Measurements from ENCODE around the gene ZSCAN5B. TPM values are rescaled to one million over a fixed set of nuclear protein-coding genes. Genes with fewer than 3 reads are reported as not detected.

Gene ZSCAN5B
- total and polyA plus RNA-seq, 9 of the 15 experiments (the other 6 are each of a cell fraction or from before 2014, with no cell fraction given): 0.03 to 0.07 TPM; not detected in 7

GRCh38 chr19:56146904-56147303, 50.7 kb downstream of the ZSCAN5B start:
- Histone ChIP-seq H3K27ac (ENCODE audit: extremely low read depth, low read depth, low read length) (no peak overlapping the region), H3K4me2 (ENCODE audit: insufficient read depth, low read length) (no peak overlapping the region), H3K4me1 (replicated peaks in 1 of 2; ENCODE audit: control insufficient read depth in 2 of 2, insufficient read depth in 2 of 2, low read length in 2 of 2) (peaks cover 6 to 10% of the 10 kb centered on the region in 2 experiments; a peak in 4 of 5 replicates), H3K9me1 (ENCODE audit: control insufficient read depth, insufficient read depth, low read length) (no peaks in the 10 kb centered on the region), H3K9me3 (replicated peaks; ENCODE audit: control insufficient read depth, insufficient read depth, low read depth, low read length) (no peaks in the 10 kb centered on the region), H3K27me3 (ENCODE audit: control insufficient read depth in 2 of 2, insufficient read depth in 2 of 2, low read length in 2 of 2) (no peaks in the 10 kb centered on the region), H3K36me3 (ENCODE audit: control insufficient read depth, insufficient read depth, low read length) (peaks cover 27% of the 10 kb centered on the region; the same call in 2 of the 3 replicates), H3K4me3 (no peak overlapping the region), H3K79me2 (ENCODE audit: control insufficient read depth, insufficient read depth, low read length) (peaks cover 31% of the 10 kb centered on the region), H2AFZ (ENCODE audit: low read depth, low read length) (no peak overlapping the region), H4K20me1 (replicated peaks; ENCODE audit: control insufficient read depth, insufficient read depth, low read length) (no peaks in the 10 kb centered on the region; the same call in 1 of the 2 replicates), H3K9ac (ENCODE audit: insufficient read depth in 1 of 2, low read depth in 2 of 2, low read length in 2 of 2) (no peak overlapping the region)
- intact Hi-C loops (cut with micrococcal nuclease): no loop called here
- BruUV-seq (replicated peaks): no TSS peak
- peak; percentile 55; the same call in 1 of the 2 replicates for TF ChIP-seq ZBTB33 (CRISPR knock-in tag; IDR thresholded peaks at IDR 0.05)
- 0 out of 2 replicates have a peak, but pooled peaks have one; percentile 15 for TF ChIP-seq POLR2G (IDR thresholded peaks at IDR 0.05; ENCODE audit: low read depth, low read length)
- TF ChIP-seq KDM4B (IDR thresholded peaks at IDR 0.05; ENCODE audit: borderline replicate concordance in 2 of 2, low read depth in 1 of 2): no peak
- peak; percentile 47; the same call in 1 of the 2 replicates for TF ChIP-seq RBFOX2 (IDR thresholded peaks at IDR 0.05; ENCODE audit: low read depth, low read length)
- FAIRE-seq (no peak), DNase-seq (ENCODE audit: extremely low read depth in 1 of 4, low spot score in 3 of 4) (no peak), ATAC-seq (no peak)
- 95% methylated on average over 4 of the region's 31 CpGs for WGBS (ENCODE audit: insufficient coverage, low coverage, missing lambda C conversion rate)
- in situ Hi-C loops (cut with MboI): loop anchor here (25.0 kb wide), 1 partner anchor 985 kb away; the partner anchor contains the start of genes DNAAF3 and TNNI3
- ChIA-PET POLR2A (no interaction called here), CTCF (ENCODE audit: low intra/inter-chr PET ratio) (no interaction called here)
